Activated T-helper 2 cell treated with anti-CD3 and anti-CD28 coated beads, Interferon-gamma antibody, Interleukin-2, Interleukin-4, amounts not matched to agents 10 μg/mL and 5 μg/mL and 100 μg/mL, durations not matched to agents 14 hours and 24 hours and 36 hours (primary cell): ENCODE results near the gene FGFRL1. TPM values are rescaled to one million over a fixed set of nuclear protein-coding genes. Genes with fewer than 3 reads are reported as not detected.

ENCODE experiments used
- DNase-seq: peaks from one replicate; pipeline ENCODE4 v3.0.0; 2021; ENCODE audit warnings: low spot score
- H3K27ac Mint-ChIP-seq: one replicate; pipeline ENCODE4 v1.8.0; 2021; ENCODE audit warnings: mixed read lengths
- H3K27me3 Mint-ChIP-seq: one replicate; pipeline ENCODE4 v1.8.0; 2021; ENCODE audit warnings: low read depth, mixed read lengths
- H3K36me3 Mint-ChIP-seq: one replicate; pipeline ENCODE4 v1.8.0; 2021; ENCODE audit warnings: low read depth, mixed read lengths
- H3K4me1 Mint-ChIP-seq: one replicate; pipeline ENCODE4 v1.8.0; 2021; ENCODE audit warnings: low read depth, mixed read lengths
- H3K4me3 Mint-ChIP-seq: one replicate; pipeline ENCODE4 v1.8.0; 2021; ENCODE audit warnings: low read depth, mild to moderate bottlenecking, moderate library complexity, mixed read lengths
- H3K9me3 Mint-ChIP-seq: one replicate; pipeline ENCODE4 v1.8.0; 2021; ENCODE audit warnings: mixed read lengths
- intact Hi-C: fragments of 100-400 bp; cut with micrococcal nuclease; formaldehyde crosslinking; loops from one replicate; pipeline ENCODE4 v1.15.1; 2023
- total RNA-seq: library from RNA; stranded (reverse); gene quantifications from 2 replicates; pipeline ENCODE4 v1.2.3, GENCODE V29; 2022

The FGFRL1 gene
- total RNA-seq, 1 donor from 2014 or later = 17.5 TPM

DNA sequence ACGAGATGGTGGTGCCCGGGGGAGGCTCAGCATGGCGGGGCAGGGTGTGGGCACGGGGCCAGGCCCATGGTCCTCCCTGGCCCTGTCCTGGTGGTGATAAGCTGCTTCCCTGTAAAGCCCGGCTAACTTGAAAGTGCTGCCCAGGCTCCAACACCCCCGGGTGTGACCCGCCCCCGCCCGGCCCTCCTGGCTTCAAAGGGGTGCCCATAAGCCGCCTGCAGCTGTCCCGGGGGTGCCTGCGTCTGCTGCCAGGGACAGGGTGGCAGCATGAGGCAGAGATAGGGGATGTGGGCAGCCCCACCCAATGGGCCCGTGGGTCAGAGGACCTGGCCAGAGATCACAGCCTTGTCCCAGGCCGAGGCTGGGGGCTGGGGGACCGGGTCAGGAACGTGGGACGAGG is 18.1 kb downstream of the FGFRL1 start:
- Mint-ChIP-seq H3K4me3 (no peak overlapping the region), H3K4me1 (peaks cover 4% of the 10 kb centered on the region), H3K36me3 (peaks cover 7% of the 10 kb centered on the region), H3K27me3 (no peaks in the 10 kb centered on the region), H3K9me3 (no peaks in the 10 kb centered on the region), H3K27ac (no peak overlapping the region)
- intact Hi-C loops = no loop called here
- no peak for DNase-seq

DNA sequence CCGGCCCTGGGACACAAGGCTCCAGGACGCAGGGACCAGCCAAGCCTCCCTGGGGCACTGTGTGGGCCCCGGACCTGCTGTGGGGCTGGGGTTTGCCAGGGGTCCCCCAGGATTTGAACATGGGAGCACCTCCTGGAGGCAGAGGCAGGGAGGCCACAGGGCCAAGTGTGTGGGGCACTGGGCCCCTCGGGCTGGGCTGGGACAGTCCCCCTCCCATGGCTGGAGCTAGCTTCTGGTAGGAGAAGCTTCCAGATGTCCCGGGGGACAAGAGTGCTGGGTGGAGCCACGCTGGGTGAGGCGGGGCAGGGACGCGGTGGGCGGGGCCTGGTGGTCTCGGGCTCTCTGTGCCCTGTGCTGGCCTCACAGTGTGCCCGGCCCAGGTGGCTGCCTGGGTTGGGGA is 18.6 kb downstream of the FGFRL1 start:
- Mint-ChIP-seq H3K36me3 (peaks cover 7% of the 10 kb centered on the region), H3K27me3 (no peaks in the 10 kb centered on the region), H3K4me1 (peaks cover 4% of the 10 kb centered on the region), H3K27ac (no peak overlapping the region), H3K4me3 (no peak overlapping the region), H3K9me3 (no peaks in the 10 kb centered on the region)
- intact Hi-C loops = no loop called here
- DNase-seq = no peak

DNA sequence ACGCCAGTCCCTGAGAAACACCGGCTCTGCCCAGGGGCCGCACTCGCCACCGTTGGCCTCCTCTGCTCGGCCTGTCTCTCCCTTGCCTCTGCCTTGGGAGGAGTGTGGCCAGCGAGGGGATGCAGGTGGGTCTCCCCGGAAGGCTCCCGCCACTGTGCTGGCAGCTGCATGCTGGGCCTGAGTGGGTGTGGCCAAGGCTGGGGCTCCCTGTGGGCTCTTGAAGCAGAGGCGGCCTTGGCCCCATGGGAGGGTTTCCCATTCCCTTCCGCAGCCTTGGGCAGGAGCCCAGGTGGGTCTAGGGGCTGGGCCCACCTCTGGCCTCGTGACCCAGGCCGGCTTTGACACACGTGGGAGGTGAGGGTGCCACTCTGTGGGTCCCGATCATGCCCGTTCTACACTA is 19.1 kb downstream of the FGFRL1 start:
- Mint-ChIP-seq H3K27me3 (no peaks in the 10 kb centered on the region), H3K27ac (no peak overlapping the region), H3K4me3 (no peak overlapping the region), H3K9me3 (no peaks in the 10 kb centered on the region), H3K36me3 (peaks cover 3% of the 10 kb centered on the region), H3K4me1 (peaks cover 4% of the 10 kb centered on the region)
- no peak for DNase-seq
- intact Hi-C loops = no loop called here

DNA sequence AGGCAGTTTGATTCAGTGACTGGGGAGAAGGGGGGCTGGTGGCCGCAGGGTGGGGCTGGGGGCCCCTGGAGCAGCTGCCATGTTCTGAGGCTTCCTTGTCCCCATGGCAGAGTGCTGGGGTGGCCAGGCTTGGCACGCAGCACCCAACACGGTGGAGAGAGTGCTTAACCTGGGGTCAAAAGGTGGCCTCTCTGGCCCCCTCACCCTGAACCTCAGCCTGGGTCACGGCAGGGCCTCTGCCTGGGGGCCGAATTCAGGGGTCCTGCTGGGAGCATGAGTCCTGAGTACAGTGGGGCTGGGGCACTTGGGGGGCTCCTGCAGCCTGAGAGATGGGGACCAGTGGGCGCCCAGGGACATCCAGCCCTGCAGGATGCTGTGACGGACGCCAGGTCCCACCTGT is 19.9 kb downstream of the FGFRL1 start:
- no peaks in the 10 kb centered on the region for H3K27me3 Mint-ChIP-seq
- H3K27ac Mint-ChIP-seq = no peak overlapping the region
- intact Hi-C loops = no loop called here
- H3K9me3 Mint-ChIP-seq = no peaks in the 10 kb centered on the region
- no peak for DNase-seq
- H3K4me3 Mint-ChIP-seq = no peak overlapping the region
- H3K36me3 Mint-ChIP-seq = no peaks in the 10 kb centered on the region
- H3K4me1 Mint-ChIP-seq = no peaks in the 10 kb centered on the region

DNA sequence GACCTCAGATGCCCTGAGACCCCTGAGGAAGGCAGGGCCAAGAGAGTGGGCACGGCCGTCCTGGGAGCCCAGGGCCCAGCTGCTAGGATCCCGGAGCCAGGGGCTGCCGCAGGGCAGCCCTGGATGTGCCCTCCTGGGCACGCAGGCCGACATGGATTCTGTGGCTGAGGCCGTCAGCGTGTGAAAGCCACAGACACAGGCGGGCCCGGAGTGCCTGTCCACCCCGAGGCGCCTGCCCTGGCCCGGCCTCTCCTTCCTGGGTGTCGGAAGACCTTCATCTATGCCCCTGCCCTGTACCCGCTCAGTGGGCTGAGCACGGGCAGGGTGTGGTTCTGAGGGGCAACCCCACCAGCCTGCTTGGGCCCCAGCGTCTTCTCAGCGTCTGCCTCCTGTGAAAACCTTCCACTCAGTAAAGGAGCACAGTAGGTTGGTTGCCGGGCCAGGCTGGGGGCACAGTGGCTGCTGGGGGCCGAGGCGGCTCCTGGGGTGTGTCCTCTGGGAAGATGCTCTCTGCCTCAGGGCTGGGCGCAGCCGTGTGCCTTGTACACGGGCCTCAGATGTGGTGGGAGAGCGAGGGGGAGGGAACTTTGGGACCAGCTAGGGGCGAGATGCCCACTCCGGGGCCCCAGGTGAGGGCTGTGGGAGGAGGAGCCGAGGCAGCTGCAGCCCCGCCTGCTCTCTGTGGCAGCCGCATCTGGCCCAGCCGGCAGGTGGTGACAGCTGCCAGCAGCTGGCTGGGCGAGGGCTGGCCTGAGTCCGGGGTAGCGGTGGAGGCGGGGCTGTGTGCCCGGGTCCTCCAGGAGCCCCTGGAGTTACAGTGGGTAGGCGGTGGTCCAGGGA is 20.8 kb downstream of the FGFRL1 start:
- no peaks in the 10 kb centered on the region for H3K27me3 Mint-ChIP-seq
- DNase-seq = no peak
- no peak overlapping the region for H3K27ac Mint-ChIP-seq
- H3K9me3 Mint-ChIP-seq = no peaks in the 10 kb centered on the region
- intact Hi-C loops = no loop called here
- H3K4me3 Mint-ChIP-seq = no peak overlapping the region
- no peaks in the 10 kb centered on the region for H3K4me1 Mint-ChIP-seq
- H3K36me3 Mint-ChIP-seq = no peaks in the 10 kb centered on the region

DNA sequence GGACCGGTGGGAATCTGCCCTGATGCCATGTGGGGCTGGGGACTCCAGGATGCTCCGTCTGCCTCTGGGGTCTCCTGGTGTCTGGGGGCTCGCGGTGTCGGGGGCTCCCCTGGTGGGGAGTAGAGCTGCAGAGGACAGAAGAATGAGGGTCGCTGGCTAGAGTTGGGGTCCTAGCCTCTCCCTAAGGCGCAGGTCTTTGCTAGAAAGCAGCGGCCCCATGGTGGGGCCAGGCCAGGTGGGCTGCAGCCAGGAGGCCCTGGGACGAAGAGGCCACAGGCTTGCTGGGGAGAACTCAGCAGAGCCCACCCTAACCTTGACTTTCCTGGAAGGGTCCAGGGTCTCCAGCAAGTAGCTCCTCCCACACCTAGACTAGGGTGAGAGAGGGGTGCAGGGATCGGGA is 21.4 kb downstream of the FGFRL1 start:
- DNase-seq = no peak
- intact Hi-C loops = no loop called here
- H3K4me1 Mint-ChIP-seq = no peaks in the 10 kb centered on the region
- H3K27me3 Mint-ChIP-seq = no peaks in the 10 kb centered on the region
- H3K36me3 Mint-ChIP-seq = no peaks in the 10 kb centered on the region
- H3K4me3 Mint-ChIP-seq = no peak overlapping the region
- H3K9me3 Mint-ChIP-seq = no peaks in the 10 kb centered on the region
- no peak overlapping the region for H3K27ac Mint-ChIP-seq

DNA sequence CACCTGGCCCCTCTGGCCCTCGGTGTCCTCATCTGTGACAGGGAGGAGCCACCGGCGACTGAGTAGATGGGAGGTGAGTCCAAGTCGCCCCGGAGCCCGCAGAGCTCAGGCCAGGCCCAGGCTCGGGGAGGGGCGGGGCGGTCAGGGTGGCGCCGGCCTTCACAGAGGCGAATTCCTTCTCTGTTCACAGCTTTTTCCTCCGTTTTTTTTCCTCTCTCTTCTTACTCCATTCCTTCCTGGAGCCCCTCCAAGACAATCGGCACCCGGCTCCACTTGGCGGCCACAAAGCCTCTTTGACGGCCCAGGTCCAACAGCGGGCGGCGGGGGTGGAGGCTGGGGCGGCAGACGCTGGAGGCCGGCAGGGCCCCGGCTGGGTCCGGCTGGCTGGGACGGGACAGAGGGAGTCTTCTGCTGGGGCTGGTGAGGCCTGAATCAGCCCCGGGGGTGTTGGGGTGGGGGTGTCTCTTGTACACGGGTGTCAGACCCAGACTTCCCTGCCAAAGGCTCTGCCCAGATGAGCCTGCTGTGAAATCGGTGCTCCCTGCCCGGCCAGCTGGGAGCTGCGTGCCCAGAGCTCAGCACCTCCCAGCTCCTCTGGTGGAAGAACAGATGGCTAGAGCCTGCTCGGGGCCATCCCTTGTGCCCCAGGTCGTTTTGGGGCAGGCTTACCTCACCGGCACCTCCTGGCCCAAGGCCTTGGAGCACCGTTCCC is 22.6 kb downstream of the FGFRL1 start:
- intact Hi-C loops = no loop called here
- H3K36me3 Mint-ChIP-seq = no peaks in the 10 kb centered on the region
- no peak overlapping the region for H3K4me3 Mint-ChIP-seq
- no peak overlapping the region for H3K27ac Mint-ChIP-seq
- no peaks in the 10 kb centered on the region for H3K27me3 Mint-ChIP-seq
- no peaks in the 10 kb centered on the region for H3K4me1 Mint-ChIP-seq
- no peaks in the 10 kb centered on the region for H3K9me3 Mint-ChIP-seq
- DNase-seq = no peak

DNA sequence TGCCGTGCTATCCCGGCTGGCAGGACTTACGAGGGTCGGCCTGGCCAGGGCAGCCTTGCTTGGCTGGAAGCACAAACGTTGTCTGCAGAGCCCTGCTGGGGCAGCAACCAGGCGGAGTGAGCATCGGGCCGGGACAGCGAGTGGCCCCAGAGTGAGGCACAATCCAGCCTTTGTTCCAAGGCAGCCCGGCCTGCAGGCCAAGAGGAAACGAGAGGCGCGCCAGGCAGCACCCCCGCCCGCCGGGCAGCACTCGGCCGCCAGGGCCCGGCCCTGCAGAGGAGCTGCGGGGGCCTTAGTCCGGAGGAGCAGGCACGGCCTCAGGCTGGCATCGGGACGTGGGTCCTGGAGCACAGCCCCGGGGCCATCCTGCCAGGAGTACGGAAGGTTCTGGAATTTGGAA is 24.1 kb downstream of the FGFRL1 start:
- Mint-ChIP-seq H3K36me3 (no peaks in the 10 kb centered on the region), H3K9me3 (no peaks in the 10 kb centered on the region), H3K4me3 (no peak overlapping the region), H3K4me1 (no peaks in the 10 kb centered on the region), H3K27me3 (no peaks in the 10 kb centered on the region), H3K27ac (no peak overlapping the region)
- no peak for DNase-seq
- intact Hi-C loops = no loop called here

DNA sequence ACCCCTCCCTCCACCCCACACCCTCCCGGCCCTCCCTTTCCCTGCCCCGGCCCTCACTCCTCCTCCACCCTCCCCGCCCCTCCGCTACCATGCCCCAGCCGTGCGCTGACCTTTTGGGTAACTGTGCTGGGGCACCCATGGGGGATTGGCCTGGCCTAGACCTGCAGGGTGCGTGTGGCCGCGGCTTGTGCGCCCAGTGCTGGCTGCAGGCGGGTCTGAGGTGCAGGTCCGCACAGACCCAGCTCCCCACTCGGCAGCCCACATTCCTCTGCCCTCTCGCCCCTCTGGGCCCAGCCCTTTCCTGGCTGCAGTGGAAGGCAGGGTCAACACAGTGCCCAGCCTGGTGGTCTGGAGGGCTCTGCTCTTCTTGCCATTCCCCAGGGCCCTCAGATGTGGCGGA is 24.7 kb downstream of the FGFRL1 start:
- intact Hi-C loops = no loop called here
- no peak for DNase-seq
- no peak overlapping the region for H3K4me3 Mint-ChIP-seq
- H3K27ac Mint-ChIP-seq = no peak overlapping the region
- H3K36me3 Mint-ChIP-seq = no peaks in the 10 kb centered on the region
- H3K9me3 Mint-ChIP-seq = no peaks in the 10 kb centered on the region
- no peaks in the 10 kb centered on the region for H3K4me1 Mint-ChIP-seq
- no peaks in the 10 kb centered on the region for H3K27me3 Mint-ChIP-seq

DNA sequence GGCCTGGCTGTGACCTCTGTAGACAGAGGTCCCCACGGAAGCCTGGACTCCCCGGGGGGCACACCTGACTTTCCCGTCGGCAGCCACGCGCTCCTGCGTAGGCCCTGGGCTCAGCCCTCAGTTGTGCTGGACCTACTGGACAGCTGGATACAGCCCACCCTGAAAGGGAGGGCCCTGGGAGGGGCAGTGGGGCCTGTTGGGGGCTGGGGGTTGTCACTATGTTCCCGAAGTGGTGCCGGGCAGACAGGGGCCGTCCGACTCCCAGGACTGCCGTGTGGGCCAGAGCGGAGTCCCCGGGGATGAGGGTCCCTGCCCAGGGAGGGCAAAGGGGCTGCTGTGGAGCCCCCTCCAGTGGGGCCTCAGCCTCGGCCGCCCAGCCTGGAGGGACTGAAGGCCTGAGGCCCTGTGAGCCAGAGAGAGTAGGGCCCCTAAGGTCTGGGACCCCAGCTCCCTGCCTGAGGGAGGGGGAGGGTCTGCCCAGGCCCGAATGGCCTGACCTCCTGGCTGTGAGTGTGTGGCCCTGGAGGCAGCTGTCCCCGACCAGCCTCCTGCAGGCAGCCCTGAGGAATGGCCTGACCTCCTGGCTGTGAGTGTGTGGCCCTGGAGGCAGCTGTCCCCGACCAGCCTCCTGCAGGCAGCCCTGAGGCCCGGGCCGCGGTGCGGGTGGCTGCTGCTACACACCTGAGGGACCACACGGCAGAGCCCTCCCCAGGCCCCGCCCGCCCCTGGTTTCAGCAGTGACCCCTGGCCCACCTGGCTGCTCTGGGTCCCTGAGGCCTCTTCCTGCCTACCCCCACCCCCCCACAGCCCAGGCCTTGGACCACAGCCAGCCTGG is 25.8 kb downstream of the FGFRL1 start:
- Mint-ChIP-seq H3K27ac (no peak overlapping the region), H3K36me3 (no peaks in the 10 kb centered on the region), H3K4me1 (no peaks in the 10 kb centered on the region), H3K4me3 (no peak overlapping the region), H3K27me3 (no peaks in the 10 kb centered on the region), H3K9me3 (no peaks in the 10 kb centered on the region)
- no peak for DNase-seq
- intact Hi-C loops = no loop called here

DNA sequence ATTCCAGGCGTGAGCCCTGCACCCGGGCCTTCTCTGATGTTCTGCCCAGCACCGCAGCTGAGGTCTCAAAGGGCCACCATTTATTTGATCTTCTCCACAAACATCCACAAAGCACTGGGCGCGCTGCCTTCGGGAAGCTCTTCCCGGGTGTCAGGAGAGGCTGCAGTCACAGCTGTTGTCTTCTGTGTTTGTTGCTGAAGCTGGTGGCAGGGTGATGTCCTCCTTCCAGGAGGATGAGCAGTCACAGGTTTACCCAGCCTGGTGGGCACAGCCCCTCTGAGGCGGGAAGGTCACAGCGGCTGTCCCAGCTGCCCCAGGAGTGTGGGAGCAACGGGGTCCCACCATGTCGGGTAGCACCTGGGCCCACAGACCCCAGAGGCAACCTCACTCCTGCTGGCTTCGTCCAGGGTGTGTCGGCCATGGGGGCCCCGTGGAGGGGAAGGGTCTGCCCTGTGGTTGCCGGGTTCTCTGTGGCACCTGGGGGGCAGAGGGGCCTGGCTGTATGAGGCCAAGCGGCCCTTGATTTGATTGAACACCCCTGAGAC is 27.6 kb downstream of the FGFRL1 start:
- Mint-ChIP-seq H3K4me1 (no peaks in the 10 kb centered on the region), H3K27me3 (no peaks in the 10 kb centered on the region), H3K9me3 (no peaks in the 10 kb centered on the region), H3K4me3 (no peak overlapping the region), H3K27ac (no peak overlapping the region), H3K36me3 (no peaks in the 10 kb centered on the region)
- intact Hi-C loops = no loop called here
- no peak for DNase-seq

DNA sequence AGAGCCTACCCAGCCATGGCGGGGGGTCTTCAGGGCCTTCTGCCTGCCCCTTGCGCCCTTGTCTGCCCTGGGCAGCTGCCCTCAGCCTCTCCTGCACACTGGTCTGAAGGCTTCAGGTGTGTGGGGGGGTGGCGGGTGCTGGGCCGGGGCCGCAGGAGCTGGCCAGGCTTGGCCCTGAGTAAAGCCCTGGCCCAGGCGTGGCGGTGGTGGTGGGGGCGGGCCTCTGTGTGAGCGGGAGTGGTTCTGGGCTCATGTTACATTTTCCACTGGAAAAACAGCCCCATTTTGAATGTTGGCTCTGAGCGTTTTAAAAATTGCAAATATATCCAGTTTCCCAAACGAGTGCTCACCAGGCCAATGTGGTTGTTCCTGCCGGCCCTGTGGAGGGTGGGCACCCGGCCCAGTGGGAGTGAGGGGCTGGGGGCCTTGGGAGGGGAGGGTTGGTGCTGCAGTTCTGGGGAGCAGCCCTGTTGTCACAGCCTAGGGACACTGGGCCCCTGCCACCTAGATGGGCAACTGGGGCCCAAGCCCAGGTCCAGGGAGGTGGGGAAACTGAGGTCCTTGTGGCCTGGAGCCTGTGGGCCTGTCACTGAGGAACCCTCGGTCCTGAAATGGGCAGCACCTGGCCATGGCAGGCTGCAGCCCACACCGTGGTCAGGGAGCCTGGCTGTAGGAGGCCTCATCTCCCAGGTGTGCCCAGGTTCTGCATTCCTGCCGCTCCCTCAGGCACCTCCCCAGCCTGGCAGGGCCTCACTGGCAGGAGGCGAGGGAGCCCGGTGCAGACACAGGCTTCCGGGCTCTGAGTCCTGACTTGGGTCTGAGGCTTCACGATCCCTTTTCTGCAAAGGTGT is 28.3 kb downstream of the FGFRL1 start:
- DNase-seq = no peak
- no peaks in the 10 kb centered on the region for H3K36me3 Mint-ChIP-seq
- no peak overlapping the region for H3K27ac Mint-ChIP-seq
- no peaks in the 10 kb centered on the region for H3K9me3 Mint-ChIP-seq
- no peaks in the 10 kb centered on the region for H3K27me3 Mint-ChIP-seq
- intact Hi-C loops = no loop called here
- no peaks in the 10 kb centered on the region for H3K4me1 Mint-ChIP-seq
- no peak overlapping the region for H3K4me3 Mint-ChIP-seq
